ENCODE results near the gene NDUFS3.
"Not testable (repeated sequence)": the region's sequence is repeated elsewhere in the genome, so short reads cannot be mapped to it uniquely, and the experiment has no call there.

Gene NDUFS3

DNA sequence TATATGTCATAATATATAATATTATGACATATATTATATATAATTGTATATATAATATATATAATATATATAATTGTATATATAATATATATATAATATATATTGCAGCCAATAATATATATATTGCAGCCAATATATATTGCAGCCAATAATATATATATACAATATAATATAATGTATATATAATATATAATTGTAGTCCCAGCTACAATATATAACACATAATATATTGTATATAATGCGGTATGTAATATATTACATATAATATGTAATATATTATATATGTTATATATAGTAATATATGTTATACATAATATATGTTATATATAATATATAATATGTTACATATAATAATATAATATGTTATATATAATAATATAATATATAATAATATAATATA is 20.2 kb upstream of the NDUFS3 start:
- no peaks in the 10 kb centered on the region for H4K20me1 ChIP-seq
- H3K4me1 ChIP-seq: peaks cover 9% of the 10 kb centered on the region
- H3K9me3 ChIP-seq: no peaks in the 10 kb centered on the region
- no peak overlapping the region for H3K4me2 ChIP-seq
- no peak for TF ChIP-seq Cebpa-rat (IDR thresholded peaks at IDR 0.05)
- no peak overlapping the region for H3K27ac ChIP-seq
- H3K27me3 ChIP-seq: no peaks in the 10 kb centered on the region
- H3K36me3 ChIP-seq: 0 out of 2 replicates have a peak, but pooled peaks cover 4% of the 10 kb centered on the region
- no peak overlapping the region for H3K4me3 ChIP-seq
- H3K9ac ChIP-seq: no peak overlapping the region

DNA sequence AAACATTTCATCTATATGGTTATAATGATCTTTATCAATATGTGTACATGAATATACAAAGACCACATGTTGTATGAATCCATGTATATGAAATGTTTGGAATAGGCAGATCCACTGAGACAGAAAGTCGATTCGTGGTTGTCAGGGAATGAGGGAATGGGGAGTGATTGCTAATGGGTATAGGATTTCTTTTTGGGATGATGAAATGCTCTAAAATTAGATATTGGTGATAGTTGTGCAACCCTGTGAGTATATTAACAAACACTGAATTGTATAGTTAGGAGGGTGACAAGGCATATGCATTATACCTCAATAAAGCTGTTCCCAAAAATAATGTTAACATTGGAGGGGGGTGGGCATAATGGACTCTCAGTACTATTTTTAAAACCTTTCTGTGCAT is 18.4 kb upstream of the NDUFS3 start:
- H3K36me3 ChIP-seq: 0 out of 2 replicates have a peak, but pooled peaks cover 4% of the 10 kb centered on the region
- no peak overlapping the region for H3K4me2 ChIP-seq
- H3K4me1 ChIP-seq: peaks cover 11% of the 10 kb centered on the region
- no peaks in the 10 kb centered on the region for H4K20me1 ChIP-seq
- no peak overlapping the region for H3K4me3 ChIP-seq
- no peaks in the 10 kb centered on the region for H3K27me3 ChIP-seq
- no peak for TF ChIP-seq Cebpa-rat (IDR thresholded peaks at IDR 0.05)
- no peak overlapping the region for H3K9ac ChIP-seq
- H3K9me3 ChIP-seq: no peaks in the 10 kb centered on the region
- no peak overlapping the region for H3K27ac ChIP-seq

DNA sequence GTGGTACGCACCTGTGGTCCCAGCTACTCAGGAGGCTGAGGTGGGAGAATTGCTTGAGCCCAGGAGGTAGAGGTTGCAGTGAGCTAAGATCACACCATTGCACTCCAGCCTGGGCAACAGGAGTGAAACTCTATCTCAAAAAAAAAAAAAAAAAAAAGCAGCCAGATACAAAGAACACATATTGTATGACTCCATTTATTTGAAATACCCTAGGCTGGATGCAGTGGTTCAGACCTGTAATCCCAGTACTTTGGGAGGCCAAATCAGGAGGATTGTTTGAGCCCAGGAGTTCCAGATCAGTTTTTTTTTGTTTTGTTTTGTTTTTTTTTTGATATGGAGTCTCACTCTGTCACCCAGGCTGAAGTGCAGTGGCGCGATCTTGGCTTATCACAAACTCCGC is 16.5 kb upstream of the NDUFS3 start:
- H3K27me3 ChIP-seq, H3K4me2 ChIP-seq, H3K9me3 ChIP-seq, H4K20me1 ChIP-seq, H3K27ac ChIP-seq, H3K4me3 ChIP-seq, H3K36me3 ChIP-seq, H3K9ac ChIP-seq: not testable (repeated sequence)
- H3K4me1 ChIP-seq: peaks cover 25% of the 10 kb centered on the region

DNA sequence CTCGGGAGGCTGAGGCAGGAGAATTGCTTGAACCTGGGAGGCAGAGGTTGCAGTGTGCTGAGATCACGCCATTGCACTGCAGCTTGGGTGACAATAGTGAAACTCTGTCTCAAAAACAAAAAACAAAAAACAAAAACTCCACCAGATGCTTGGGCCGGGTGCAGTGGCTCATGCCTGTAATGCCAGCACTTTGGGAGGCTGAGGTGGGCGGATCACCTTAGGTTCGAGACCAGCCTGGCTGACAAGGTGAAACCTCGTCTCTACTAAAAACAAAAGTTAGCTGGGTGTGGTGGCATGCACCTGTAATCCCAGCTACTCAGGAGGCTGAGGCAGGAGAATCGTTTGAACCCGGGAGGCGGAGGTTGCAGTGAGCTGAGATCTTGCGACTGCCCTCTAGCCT is 14.5 kb upstream of the NDUFS3 start:
- H3K27me3 ChIP-seq, H3K9me3 ChIP-seq, H3K27ac ChIP-seq, H4K20me1 ChIP-seq: not testable (repeated sequence)
- Histone ChIP-seq H3K4me3 (peak overlapping the region; percentile 83), H3K4me1 (peaks cover 25% of the 10 kb centered on the region), H3K4me2 (peak overlapping the region; percentile 93), H3K9ac (peak overlapping the region; percentile 92), H3K36me3 (peaks cover 17% of the 10 kb centered on the region)

DNA sequence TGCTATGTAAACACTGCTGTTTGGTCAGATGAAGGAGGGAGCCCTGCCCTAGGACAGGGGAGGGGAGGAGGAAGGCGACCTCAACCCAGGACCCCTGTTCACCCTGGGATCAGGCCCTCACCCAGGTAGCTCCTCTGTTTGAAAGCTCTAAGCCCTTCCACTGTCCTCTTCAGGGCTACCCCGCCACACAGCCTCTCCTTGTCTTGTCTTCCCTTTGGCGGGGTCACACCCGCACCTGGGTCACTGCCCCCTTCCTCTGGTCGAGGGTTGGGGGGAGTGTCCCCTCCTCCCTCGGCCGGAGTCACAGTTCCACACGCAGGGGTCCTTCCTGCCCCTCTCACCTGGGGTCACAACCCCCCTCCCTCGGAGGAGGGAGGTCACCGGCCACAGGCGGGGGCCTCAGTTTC is 13.9 kb upstream of the NDUFS3 start:
- H3K4me3 ChIP-seq: peak overlapping the region; percentile 83
- H3K27ac ChIP-seq: peak overlapping the region; percentile 89
- H3K9ac ChIP-seq: peak overlapping the region; percentile 92
- peaks cover 6% of the 10 kb centered on the region for H4K20me1 ChIP-seq
- H3K4me1 ChIP-seq: peaks cover 25% of the 10 kb centered on the region
- H3K36me3 ChIP-seq: peaks cover 22% of the 10 kb centered on the region
- H3K9me3 ChIP-seq: no peaks in the 10 kb centered on the region
- no peaks in the 10 kb centered on the region for H3K27me3 ChIP-seq
- H3K4me2 ChIP-seq: peak overlapping the region; percentile 93
- no peak for TF ChIP-seq Cebpa-rat (IDR thresholded peaks at IDR 0.05)

DNA sequence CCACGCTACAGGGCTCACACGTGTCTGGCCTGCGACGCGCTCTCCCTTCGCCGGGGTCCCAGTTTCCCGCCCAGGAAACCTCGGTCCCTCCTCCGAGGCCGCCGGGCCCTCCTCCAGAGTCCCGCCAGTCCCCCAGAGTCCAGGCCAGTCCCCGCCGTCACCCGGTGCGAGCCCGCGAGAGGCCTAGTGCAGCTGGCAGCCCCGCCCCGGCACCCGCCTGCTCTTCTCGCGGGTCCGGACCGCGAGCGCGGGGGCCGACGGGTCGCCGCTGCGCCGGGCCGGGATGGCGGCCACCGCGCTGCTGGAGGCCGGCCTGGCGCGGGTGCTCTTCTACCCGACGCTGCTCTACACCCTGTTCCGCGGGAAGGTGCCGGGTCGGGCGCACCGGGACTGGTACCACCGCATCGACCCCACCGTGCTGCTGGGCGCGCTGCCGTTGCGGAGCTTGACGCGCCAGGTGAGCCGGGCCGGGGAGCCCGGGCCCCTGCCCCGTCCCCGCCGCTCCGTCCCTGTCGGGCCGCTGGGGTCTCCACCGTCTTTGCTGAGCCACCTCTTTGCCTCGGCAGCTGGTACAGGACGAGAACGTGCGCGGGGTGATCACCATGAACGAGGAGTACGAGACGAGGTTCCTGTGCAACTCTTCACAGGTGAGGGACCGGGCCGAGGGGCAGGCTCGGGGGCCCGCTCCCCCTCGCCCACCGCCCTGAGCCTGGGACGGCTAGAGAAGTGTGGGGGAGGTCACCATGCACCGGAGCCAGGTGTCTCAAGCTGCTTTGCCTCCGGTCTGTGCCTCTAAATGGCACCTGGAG is 13.3 kb upstream of the NDUFS3 start, which contains the start of gene PTPMT1:
TSS of gene PTPMT1 (plus strand) at position 260 of the 809 bp plus-strand sequence. CDS start at position 284, 24 bp downstream.
- peaks cover 28% of the 10 kb centered on the region for H3K36me3 ChIP-seq
- H3K27me3 ChIP-seq: no peaks in the 10 kb centered on the region
- peak within 1 kb of the TSS; percentile 89 for H3K27ac ChIP-seq
- H3K4me3 ChIP-seq: peak within 1 kb of the TSS; percentile 83
- peaks cover 25% of the 10 kb centered on the region for H3K4me1 ChIP-seq
- TF ChIP-seq Cebpa-rat (IDR thresholded peaks at IDR 0.05): no peak
- H3K9ac ChIP-seq: peak within 1 kb of the TSS; percentile 92
- peak within 1 kb of the TSS; percentile 93 for H3K4me2 ChIP-seq
- H4K20me1 ChIP-seq: peaks cover 12% of the 10 kb centered on the region
- no peaks in the 10 kb centered on the region for H3K9me3 ChIP-seq

DNA sequence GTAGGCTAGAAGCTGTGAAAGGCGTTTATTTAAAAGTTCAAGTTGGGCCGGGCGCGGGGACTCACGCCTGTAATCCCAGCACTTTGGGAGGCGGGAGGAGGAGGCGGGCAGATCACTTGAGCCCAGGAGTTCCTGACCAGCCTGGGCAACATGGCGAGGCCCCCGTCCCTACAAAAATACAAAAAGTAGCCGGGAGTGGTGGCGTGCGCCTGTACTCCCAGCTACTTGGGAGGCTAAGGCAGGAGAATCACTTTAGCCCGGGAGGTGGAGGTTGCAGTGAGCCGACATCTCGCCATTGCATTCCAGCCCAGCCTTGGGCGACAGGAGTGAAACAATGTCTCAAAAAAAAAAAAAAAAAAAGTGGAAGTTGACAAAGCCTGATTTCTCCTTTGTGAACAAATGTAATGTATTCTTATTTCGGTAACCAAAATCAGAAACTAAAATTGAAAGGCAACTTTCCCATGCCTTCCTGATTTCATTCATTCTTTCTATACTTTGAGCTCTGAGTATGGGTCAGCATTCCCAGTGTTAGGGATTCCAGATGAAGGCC is 12.7 kb upstream of the NDUFS3 start:
- H3K4me3 ChIP-seq: peak overlapping the region; percentile 83
- peak overlapping the region; percentile 93 for H3K4me2 ChIP-seq
- no peaks in the 10 kb centered on the region for H3K27me3 ChIP-seq
- peaks cover 19% of the 10 kb centered on the region for H4K20me1 ChIP-seq
- peak overlapping the region; percentile 89 for H3K27ac ChIP-seq
- H3K9me3 ChIP-seq: no peaks in the 10 kb centered on the region
- peak overlapping the region; percentile 92 for H3K9ac ChIP-seq
- peaks cover 25% of the 10 kb centered on the region for H3K4me1 ChIP-seq
- H3K36me3 ChIP-seq: peaks cover 35% of the 10 kb centered on the region
- no peak for TF ChIP-seq Cebpa-rat (IDR thresholded peaks at IDR 0.05)

DNA sequence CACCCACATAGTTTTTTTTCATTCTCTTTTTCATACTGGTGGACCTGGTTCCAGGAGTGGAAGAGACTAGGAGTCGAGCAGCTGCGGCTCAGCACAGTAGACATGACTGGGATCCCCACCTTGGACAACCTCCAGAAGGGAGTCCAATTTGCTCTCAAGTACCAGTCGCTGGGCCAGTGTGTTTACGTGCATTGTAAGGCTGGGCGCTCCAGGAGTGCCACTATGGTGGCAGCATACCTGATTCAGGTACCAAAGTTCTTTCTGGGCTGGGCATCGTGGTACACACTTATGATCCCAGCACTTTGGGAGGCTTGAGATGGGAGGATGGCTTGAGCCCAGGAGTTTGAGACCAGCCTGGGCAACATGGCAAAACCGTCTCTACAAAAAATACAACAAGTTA is 9.2 kb upstream of the NDUFS3 start:
- Histone ChIP-seq H3K9me3 (no peaks in the 10 kb centered on the region), H3K27ac (no peak overlapping the region), H3K4me3 (no peak overlapping the region), H3K36me3 (peaks cover 69% of the 10 kb centered on the region), H4K20me1 (peaks cover 52% of the 10 kb centered on the region), H3K4me1 (peaks cover 20% of the 10 kb centered on the region), H3K27me3 (no peaks in the 10 kb centered on the region), H3K9ac (no peak overlapping the region), H3K4me2 (no peak overlapping the region)
- TF ChIP-seq Cebpa-rat (IDR thresholded peaks at IDR 0.05): no peak

DNA sequence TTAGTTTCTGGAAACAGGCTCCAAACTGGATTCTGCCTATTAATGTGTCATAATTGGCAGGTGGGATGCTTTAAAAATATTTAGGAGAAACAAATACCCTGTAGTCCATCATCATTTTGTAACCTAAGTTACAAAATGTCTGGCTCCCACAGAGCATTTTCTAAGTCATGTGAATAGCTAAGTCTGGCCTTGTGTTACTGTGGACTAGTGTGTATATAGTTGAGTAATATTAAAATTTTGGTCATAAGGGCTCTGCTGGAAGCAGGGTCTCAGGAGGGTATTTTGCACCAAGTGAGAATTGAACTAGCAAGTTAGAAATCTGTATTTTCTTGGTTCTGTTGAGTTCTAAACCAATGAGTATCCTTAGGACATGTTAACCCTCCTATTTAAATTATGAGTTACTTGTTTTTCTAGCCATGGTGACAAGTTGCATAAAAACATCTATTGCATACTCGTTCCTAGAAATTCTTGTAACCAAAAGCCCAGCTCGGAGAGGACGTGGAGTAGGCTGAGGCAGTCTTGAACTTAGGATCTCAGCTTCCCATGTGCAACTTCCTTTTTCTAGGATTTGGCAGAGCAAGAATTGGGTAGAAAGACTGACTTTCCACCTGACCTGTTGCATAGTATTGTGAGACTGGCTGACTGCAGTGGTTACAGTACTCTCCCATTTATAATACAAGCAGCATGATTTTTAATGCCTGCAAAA is 8.1 kb upstream of the NDUFS3 start:
- Histone ChIP-seq H3K9ac (no peak overlapping the region), H3K9me3 (no peaks in the 10 kb centered on the region), H4K20me1 (peaks cover 55% of the 10 kb centered on the region), H3K4me3 (no peak overlapping the region), H3K27ac (no peak overlapping the region), H3K27me3 (no peaks in the 10 kb centered on the region), H3K4me2 (no peak overlapping the region), H3K36me3 (peaks cover 81% of the 10 kb centered on the region), H3K4me1 (peaks cover 14% of the 10 kb centered on the region)
- TF ChIP-seq Cebpa-rat (IDR thresholded peaks at IDR 0.05): no peak

DNA sequence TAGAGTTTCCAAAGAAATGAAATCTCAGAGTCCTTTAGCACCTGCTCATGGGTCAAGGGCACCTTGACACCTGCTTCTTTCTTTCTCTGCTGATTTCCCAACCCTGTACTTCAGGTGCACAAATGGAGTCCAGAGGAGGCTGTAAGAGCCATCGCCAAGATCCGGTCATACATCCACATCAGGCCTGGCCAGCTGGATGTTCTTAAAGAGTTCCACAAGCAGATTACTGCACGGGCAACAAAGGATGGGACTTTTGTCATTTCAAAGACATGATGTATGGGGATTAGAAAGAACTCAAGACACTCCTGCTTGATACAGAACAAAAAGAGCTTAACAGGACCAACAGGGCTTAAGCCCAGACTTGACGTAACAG is 7.5 kb upstream of the NDUFS3 start:
- Histone ChIP-seq H3K36me3 (peaks cover 86% of the 10 kb centered on the region), H3K9me3 (no peaks in the 10 kb centered on the region), H4K20me1 (peaks cover 55% of the 10 kb centered on the region), H3K4me2 (no peak overlapping the region), H3K4me1 (peaks cover 12% of the 10 kb centered on the region), H3K4me3 (no peak overlapping the region), H3K9ac (no peak overlapping the region), H3K27me3 (no peaks in the 10 kb centered on the region), H3K27ac (no peak overlapping the region)
- no peak for TF ChIP-seq Cebpa-rat (IDR thresholded peaks at IDR 0.05)

All from BLaER1 (cell line).